Measurements from ENCODE around the gene NOD2. TPM values are rescaled to one million over a fixed set of nuclear protein-coding genes. Genes with fewer than 3 reads are reported as not detected.
A peak's percentile ranks its signal among the peaks of the same experiment; 100 is the strongest.

NOD2 gene
- total and polyA plus RNA-seq, 2 of the 13 experiments (the other 11 are each of a cell fraction or from before 2014, with no cell fraction given): 0.27 to 0.81 TPM

GRCh38 chr16:50668368-50669008, 24.9 kb upstream of the NOD2 start (continued):
- TF ChIP-seq KLF9 (CRISPR knock-in tag; IDR thresholded peaks at IDR 0.05; ENCODE audit: low read depth) (no peak), ZFAT (CRISPR knock-in tag; conservative IDR thresholded peaks at IDR 0.05) (no peak), ZFP62 (CRISPR knock-in tag; IDR thresholded peaks at IDR 0.05) (no peak), GLI4 (CRISPR knock-in tag; IDR thresholded peaks at IDR 0.05; ENCODE audit: borderline replicate concordance) (no peak), DBP (CRISPR knock-in tag; IDR thresholded peaks at IDR 0.05; ENCODE audit: not compliant biosample characterization) (no peak), NFKBIZ (CRISPR knock-in tag; IDR thresholded peaks at IDR 0.05) (no peak), ARNTL (CRISPR knock-in tag; IDR thresholded peaks at IDR 0.05) (no peak), PRPF4 (IDR thresholded peaks at IDR 0.05; ENCODE audit: low read depth, low read length, poor library complexity, severe bottlenecking) (no peak), GABPA (IDR thresholded peaks at IDR 0.05; ENCODE audit: low read depth, low read length) (no peak), GABPA (CRISPR knock-in tag; IDR thresholded peaks at IDR 0.05; ENCODE audit: low read depth) (no peak), SMC3 (IDR thresholded peaks at IDR 0.05; ENCODE audit: low read length) (peak; percentile 61), ETV6 (CRISPR knock-in tag; conservative IDR thresholded peaks at IDR 0.05) (no peak), KLF12 (CRISPR knock-in tag; IDR thresholded peaks at IDR 0.05; ENCODE audit: borderline replicate concordance) (no peak), YEATS4 (CRISPR knock-in tag; IDR thresholded peaks at IDR 0.05; ENCODE audit: borderline replicate concordance) (no peak), ZNF225 (CRISPR knock-in tag; IDR thresholded peaks at IDR 0.05) (no peak), ZBTB3 (CRISPR knock-in tag; IDR thresholded peaks at IDR 0.05; ENCODE audit: borderline replicate concordance, low read depth) (no peak), ETS1 (CRISPR knock-in tag; IDR thresholded peaks at IDR 0.05) (no peak), JARID2 (CRISPR knock-in tag; IDR thresholded peaks at IDR 0.05; ENCODE audit: insufficient replicate concordance) (no peak), TP53 (CRISPR knock-in tag; conservative IDR thresholded peaks at IDR 0.05) (no peak)
- TF ChIP-seq, protein P1, sequence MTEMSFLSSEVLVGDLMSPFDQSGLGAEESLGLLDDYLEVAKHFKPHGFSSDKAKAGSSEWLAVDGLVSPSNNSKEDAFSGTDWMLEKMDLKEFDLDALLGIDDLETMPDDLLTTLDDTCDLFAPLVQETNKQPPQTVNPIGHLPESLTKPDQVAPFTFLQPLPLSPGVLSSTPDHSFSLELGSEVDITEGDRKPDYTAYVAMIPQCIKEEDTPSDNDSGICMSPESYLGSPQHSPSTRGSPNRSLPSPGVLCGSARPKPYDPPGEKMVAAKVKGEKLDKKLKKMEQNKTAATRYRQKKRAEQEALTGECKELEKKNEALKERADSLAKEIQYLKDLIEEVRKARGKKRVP (CRISPR knock-in tag; IDR thresholded peaks at IDR 0.05): no peak
- TF ChIP-seq, protein P2, sequence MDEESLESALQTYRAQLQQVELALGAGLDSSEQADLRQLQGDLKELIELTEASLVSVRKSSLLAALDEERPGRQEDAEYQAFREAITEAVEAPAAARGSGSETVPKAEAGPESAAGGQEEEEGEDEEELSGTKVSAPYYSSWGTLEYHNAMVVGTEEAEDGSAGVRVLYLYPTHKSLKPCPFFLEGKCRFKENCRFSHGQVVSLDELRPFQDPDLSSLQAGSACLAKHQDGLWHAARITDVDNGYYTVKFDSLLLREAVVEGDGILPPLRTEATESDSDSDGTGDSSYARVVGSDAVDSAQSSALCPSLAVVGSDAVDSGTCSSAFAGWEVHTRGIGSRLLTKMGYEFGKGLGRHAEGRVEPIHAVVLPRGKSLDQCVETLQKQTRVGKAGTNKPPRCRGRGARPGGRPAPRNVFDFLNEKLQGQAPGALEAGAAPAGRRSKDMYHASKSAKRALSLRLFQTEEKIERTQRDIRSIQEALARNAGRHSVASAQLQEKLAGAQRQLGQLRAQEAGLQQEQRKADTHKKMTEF (CRISPR knock-in tag; IDR thresholded peaks at IDR 0.05): 0 out of 2 replicates have a peak, but pooled peaks have one; percentile 21
- TF ChIP-seq, protein P3, sequence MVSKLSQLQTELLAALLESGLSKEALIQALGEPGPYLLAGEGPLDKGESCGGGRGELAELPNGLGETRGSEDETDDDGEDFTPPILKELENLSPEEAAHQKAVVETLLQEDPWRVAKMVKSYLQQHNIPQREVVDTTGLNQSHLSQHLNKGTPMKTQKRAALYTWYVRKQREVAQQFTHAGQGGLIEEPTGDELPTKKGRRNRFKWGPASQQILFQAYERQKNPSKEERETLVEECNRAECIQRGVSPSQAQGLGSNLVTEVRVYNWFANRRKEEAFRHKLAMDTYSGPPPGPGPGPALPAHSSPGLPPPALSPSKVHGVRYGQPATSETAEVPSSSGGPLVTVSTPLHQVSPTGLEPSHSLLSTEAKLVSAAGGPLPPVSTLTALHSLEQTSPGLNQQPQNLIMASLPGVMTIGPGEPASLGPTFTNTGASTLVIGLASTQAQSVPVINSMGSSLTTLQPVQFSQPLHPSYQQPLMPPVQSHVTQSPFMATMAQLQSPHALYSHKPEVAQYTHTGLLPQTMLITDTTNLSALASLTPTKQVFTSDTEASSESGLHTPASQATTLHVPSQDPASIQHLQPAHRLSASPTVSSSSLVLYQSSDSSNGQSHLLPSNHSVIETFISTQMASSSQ (IDR thresholded peaks at IDR 0.05; ENCODE audit: low read depth): no peak
- TF ChIP-seq, protein P3 (CRISPR knock-in tag; IDR thresholded peaks at IDR 0.05; ENCODE audit: borderline replicate concordance): no peak; the same call in 1 of the 2 replicates

All from HepG2 (cell line).